ENCODE data around the gene POLR2L.

DNA sequence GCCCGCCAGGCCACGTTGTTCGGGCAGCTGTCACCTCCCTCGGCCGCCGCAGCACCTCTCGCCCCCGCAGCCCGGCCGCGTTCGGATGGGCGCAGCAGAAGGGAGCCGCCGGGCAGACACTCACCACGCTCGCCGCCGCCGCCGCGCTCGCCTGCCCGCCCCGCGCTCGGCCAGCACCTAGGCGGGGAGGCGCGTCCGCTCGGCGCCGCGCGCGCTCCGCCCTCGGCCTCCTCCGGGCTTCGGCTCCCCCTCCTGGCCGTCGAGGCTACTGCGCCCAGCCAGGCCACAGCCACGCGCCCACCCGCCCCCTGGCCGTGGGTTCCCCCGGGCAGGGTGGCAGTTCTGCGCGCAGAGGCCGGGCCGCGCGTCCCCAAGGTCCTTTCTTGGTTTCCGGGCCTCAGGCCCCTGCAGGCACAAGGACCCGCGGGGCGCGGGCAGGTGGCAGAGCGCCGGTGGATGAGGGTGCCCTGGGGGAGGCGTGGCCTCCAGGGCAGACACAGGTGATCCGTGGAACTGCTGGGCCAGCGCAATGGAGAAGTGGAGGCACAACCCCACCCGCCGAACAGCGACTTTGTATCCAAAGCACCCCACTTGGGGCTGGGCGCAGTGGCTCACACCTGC is 44.1 kb downstream of the POLR2L start, which contains the start of gene SLC25A22:
- TF ChIP-seq, protein P1, sequence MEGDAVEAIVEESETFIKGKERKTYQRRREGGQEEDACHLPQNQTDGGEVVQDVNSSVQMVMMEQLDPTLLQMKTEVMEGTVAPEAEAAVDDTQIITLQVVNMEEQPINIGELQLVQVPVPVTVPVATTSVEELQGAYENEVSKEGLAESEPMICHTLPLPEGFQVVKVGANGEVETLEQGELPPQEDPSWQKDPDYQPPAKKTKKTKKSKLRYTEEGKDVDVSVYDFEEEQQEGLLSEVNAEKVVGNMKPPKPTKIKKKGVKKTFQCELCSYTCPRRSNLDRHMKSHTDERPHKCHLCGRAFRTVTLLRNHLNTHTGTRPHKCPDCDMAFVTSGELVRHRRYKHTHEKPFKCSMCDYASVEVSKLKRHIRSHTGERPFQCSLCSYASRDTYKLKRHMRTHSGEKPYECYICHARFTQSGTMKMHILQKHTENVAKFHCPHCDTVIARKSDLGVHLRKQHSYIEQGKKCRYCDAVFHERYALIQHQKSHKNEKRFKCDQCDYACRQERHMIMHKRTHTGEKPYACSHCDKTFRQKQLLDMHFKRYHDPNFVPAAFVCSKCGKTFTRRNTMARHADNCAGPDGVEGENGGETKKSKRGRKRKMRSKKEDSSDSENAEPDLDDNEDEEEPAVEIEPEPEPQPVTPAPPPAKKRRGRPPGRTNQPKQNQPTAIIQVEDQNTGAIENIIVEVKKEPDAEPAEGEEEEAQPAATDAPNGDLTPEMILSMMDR (IDR thresholded peaks at IDR 0.05), result peak; percentile 82 to 97 (median 97)
- TF ChIP-seq POLR2A (IDR thresholded peaks at IDR 0.05) (peak in 1 of 2 donors; percentile 25), EP300 (IDR thresholded peaks at IDR 0.05) (no peak)
